Neural cell (in vitro differentiated cells): ENCODE results near the gene IFNA21. TPM values are rescaled to one million over a fixed set of nuclear protein-coding genes. Genes with fewer than 3 reads are reported as not detected.

Source experiments
- H2AFZ ChIP-seq: fragments of 200-600, 300-800 bp; sonication (generic), shearing (Covaris generic); 2 replicates; pipeline ENCODE4 v1.6.0; 2014; ENCODE audit warnings: low read depth, mild to moderate bottlenecking, antibody characterized with exemption, low read length, moderate library complexity
- H3F3A ChIP-seq: fragments of 200-600 bp; shearing (Covaris generic); 2 replicates; pipeline ENCODE4 v1.6.1; 2016; ENCODE audit warnings: mild to moderate bottlenecking, moderate library complexity, mixed read lengths, antibody characterized with exemption, low read length; ENCODE audit not compliant: insufficient read depth, poor library complexity, severe bottlenecking
- H3K27ac ChIP-seq: fragments of 200-600, 300-800 bp; sonication (generic), shearing (Covaris generic); 2 replicates; pipeline ENCODE4 v1.5.1; 2014; ENCODE audit warnings: mild to moderate bottlenecking, low read length, moderate library complexity
- H3K27me3 ChIP-seq: fragments of 300-800, 200-600 bp; sonication (generic), shearing (Covaris generic); 2 replicates; pipeline ENCODE4 v1.6.0; 2014; ENCODE audit warnings: mild to moderate bottlenecking, low read depth, low read length, moderate library complexity; ENCODE audit not compliant: insufficient read depth
- H3K36me3 ChIP-seq: fragments of 300-800, 200-600 bp; sonication (generic), shearing (Covaris generic); 2 replicates; pipeline ENCODE4 v1.5.1; 2014; ENCODE audit warnings: mild to moderate bottlenecking, antibody characterized with exemption, low read length, moderate library complexity; ENCODE audit not compliant: insufficient read depth
- H3K4me2 ChIP-seq: fragments of 300-800, 200-600 bp; sonication (generic), shearing (Covaris generic); 2 replicates; pipeline ENCODE4 v1.6.0; 2014; ENCODE audit warnings: mild to moderate bottlenecking, low read length
- H3K4me3 ChIP-seq: fragments of 300-800, 200-600 bp; sonication (generic), shearing (Covaris generic); 2 replicates; pipeline ENCODE4 v1.5.1; 2014; ENCODE audit warnings: mild to moderate bottlenecking, low read length, moderate library complexity
- H3K79me2 ChIP-seq: fragments of 200-600 bp; shearing (Covaris generic); replicated peaks from 2 replicates; pipeline ENCODE4 v1.6.0; 2014; ENCODE audit warnings: mild to moderate bottlenecking, low read length, moderate library complexity; ENCODE audit not compliant: insufficient read depth
- H3K9ac ChIP-seq: fragments of 300-800, 200-600 bp; sonication (generic), shearing (Covaris generic); 2 replicates; pipeline ENCODE4 v1.6.1; 2016; ENCODE audit warnings: mild to moderate bottlenecking, low read length, mixed read lengths
- H3K9me2 ChIP-seq: fragments of 200-600 bp; shearing (Covaris generic); 2 replicates; pipeline ENCODE4 v1.6.1; 2016; ENCODE audit warnings: mild to moderate bottlenecking, low read length, mixed read lengths; ENCODE audit not compliant: insufficient read depth
- H3K9me3 ChIP-seq: fragments of 200-600, 300-800 bp; sonication (generic), shearing (Covaris generic); 2 replicates; pipeline ENCODE4 v1.6.1; 2016; ENCODE audit warnings: mild to moderate bottlenecking, mixed run types, low read length, moderate library complexity, mixed read lengths
- H4K20me1 ChIP-seq: fragments of 200-600 bp; shearing (Covaris generic); 2 replicates; pipeline ENCODE4 v1.6.1; 2016; ENCODE audit warnings: mild to moderate bottlenecking, mixed run types; ENCODE audit not compliant: insufficient read depth
- CTCF ChIP-seq: fragments of 450-650 bp; IDR thresholded peaks from 2 replicates; pipeline ENCODE4 v1.5.1; 2014; ENCODE audit warnings: antibody characterized with exemption, mild to moderate bottlenecking, moderate library complexity; ENCODE audit not compliant: poor library complexity, severe bottlenecking
- EP300 ChIP-seq: fragments of 450-650 bp; conservative IDR thresholded peaks from 2 replicates; pipeline ENCODE4 v1.6.1; 2014; ENCODE audit warnings: antibody characterized with exemption, mild to moderate bottlenecking, moderate library complexity; ENCODE audit not compliant: poor library complexity, severe bottlenecking
- EZH2 ChIP-seq: fragments of 200-600, 300-800 bp; shearing (Covaris generic), sonication (generic); IDR thresholded peaks from 2 replicates; pipeline ENCODE4 v1.6.1; 2014; ENCODE audit warnings: antibody characterized with exemption, low read length, borderline replicate concordance, mild to moderate bottlenecking; ENCODE audit not compliant: insufficient read depth, poor library complexity, severe bottlenecking
- MXI1 ChIP-seq: fragments of 450-650 bp; conservative IDR thresholded peaks from 2 replicates; pipeline ENCODE4 v1.6.1; 2014; ENCODE audit warnings: antibody characterized with exemption, mild to moderate bottlenecking; ENCODE audit not compliant: poor library complexity, severe bottlenecking
- POLR2AphosphoS5 ChIP-seq: IDR thresholded peaks from 2 replicates; pipeline ENCODE4 v1.6.1; 2012
- RAD21 ChIP-seq: fragments of 450-650 bp; conservative IDR thresholded peaks from 2 replicates; pipeline ENCODE4 v1.6.1; 2014; ENCODE audit warnings: antibody characterized with exemption, mild to moderate bottlenecking, moderate library complexity
- REST ChIP-seq: IDR thresholded peaks from 2 replicates; pipeline ENCODE4 v1.6.1; 2012; ENCODE audit warnings: borderline replicate concordance
- SMC3 ChIP-seq: fragments of 450-650 bp; conservative IDR thresholded peaks from 2 replicates; pipeline ENCODE4 v1.6.1; 2014; ENCODE audit warnings: antibody characterized with exemption, mild to moderate bottlenecking, moderate library complexity; ENCODE audit not compliant: poor library complexity
- TAF1 ChIP-seq: IDR thresholded peaks from 2 replicates; pipeline ENCODE4 v1.6.1; 2012; ENCODE audit warnings: low read depth
- polyA plus RNA-seq: library from polyadenylated mRNA; depleted of rRNA; stranded (reverse); fragments of >200 nt; gene quantifications from 2 replicates; pipeline ENCODE4 v1.2.3, GENCODE V29; 2014

IFNA21 gene
- polyA plus RNA-seq, 1 donor from 2014 or later, result not detected

GRCh38 chr9:21160178-21160577, 6.3 kb downstream of the IFNA21 start:
- no peaks in the 10 kb centered on the region for H4K20me1 ChIP-seq
- no peaks in the 10 kb centered on the region for H3K9me2 ChIP-seq
- H3K4me2 ChIP-seq, result no peak overlapping the region
- H2AFZ ChIP-seq, result no peak overlapping the region
- no peak overlapping the region for H3K4me3 ChIP-seq
- H3K79me2 ChIP-seq, result no peaks in the 10 kb centered on the region
- H3K9ac ChIP-seq, result no peak overlapping the region
- H3K9me3 ChIP-seq, result no peaks in the 10 kb centered on the region
- no peak overlapping the region for H3K27ac ChIP-seq
- H3F3A ChIP-seq, result no peaks in the 10 kb centered on the region
- H3K36me3 ChIP-seq, result no peaks in the 10 kb centered on the region
- H3K27me3 ChIP-seq, result no peaks in the 10 kb centered on the region
- TF ChIP-seq RAD21 (no peak), EZH2 (no peak), SMC3 (no peak), EP300 (no peak), TAF1 (no peak), POLR2AphosphoS5 (no peak), CTCF (no peak), REST (no peak), MXI1 (no peak)

GRCh38 chr9:21155501-21155900, 11.0 kb downstream of the IFNA21 start:
- Histone ChIP-seq H3K9me3 (no peaks in the 10 kb centered on the region), H3K27me3 (no peaks in the 10 kb centered on the region), H3K9ac (no peak overlapping the region), H3K27ac (no peak overlapping the region), H3K4me2 (no peak overlapping the region), H2AFZ (no peak overlapping the region), H3K4me3 (no peak overlapping the region), H3K9me2 (no peaks in the 10 kb centered on the region), H4K20me1 (no peaks in the 10 kb centered on the region), H3K36me3 (no peaks in the 10 kb centered on the region), H3F3A (no peaks in the 10 kb centered on the region), H3K79me2 (no peaks in the 10 kb centered on the region)
- TF ChIP-seq POLR2AphosphoS5 (no peak), SMC3 (no peak), REST (no peak), TAF1 (no peak), EP300 (no peak), EZH2 (no peak), MXI1 (no peak), CTCF (no peak), RAD21 (no peak)
